ENCODE results near the gene SCAF1. TPM values are rescaled to one million over a fixed set of nuclear protein-coding genes. Genes with fewer than 3 reads are reported as not detected.

SCAF1 gene
- polyA plus RNA-seq, 2 of the 4 experiments (the other 2 are of a cell fraction): 4.0 to 47.9 TPM

DNA sequence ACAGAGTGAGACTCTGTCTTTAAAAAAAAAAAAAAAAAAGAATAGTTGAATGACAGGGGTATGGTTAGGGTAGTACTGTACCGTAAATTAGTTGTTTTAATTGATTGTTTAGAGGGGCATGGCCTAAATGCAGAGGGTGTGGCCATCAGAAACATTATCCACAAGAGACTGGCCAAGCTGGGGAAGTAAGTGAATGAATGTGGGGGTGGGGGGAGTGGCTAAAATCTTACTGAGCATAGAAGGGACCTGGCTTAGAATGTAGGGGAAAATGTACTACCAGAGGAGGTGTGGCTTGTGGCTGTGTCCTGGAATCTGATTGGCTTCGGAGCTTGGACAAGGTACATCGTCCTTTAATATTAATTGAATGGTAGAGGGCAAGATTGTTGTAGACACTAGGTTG, 27.5 kb downstream of the SCAF1 start:
- no peak for ATAC-seq
- ChIA-PET CTCF (interaction anchor here (0.5 to 21.2 kb wide), 7 partner anchors 5 to 167 kb away, joined by 3 to 326 read pairs (median 15); partner anchors contain the start of genes BCL2L12, IRF3, PRMT1 and RRAS), POLR2A (no interaction called here)
- H3K4me3 ChIP-seq: no peak overlapping the region
- H3K27ac ChIP-seq: no peak overlapping the region
- no peak for TF ChIP-seq NR3C1 (IDR thresholded peaks at IDR 0.05)
- no peak for TF ChIP-seq JUN (IDR thresholded peaks at IDR 0.05)
- H3K4me2 ChIP-seq: no peak overlapping the region
- FAIRE-seq: no peak
- H3K9me3 ChIP-seq: no peaks in the 10 kb centered on the region
- no peak for DNase-seq (ENCODE audit: low read depth in 1 of 2, low spot score in 1 of 2)
- 84% methylated on average over 3 of the region's 3 CpGs for WGBS (ENCODE audit: missing lambda C conversion rate)
- peaks cover 15% of the 10 kb centered on the region for H3K4me1 ChIP-seq

DNA sequence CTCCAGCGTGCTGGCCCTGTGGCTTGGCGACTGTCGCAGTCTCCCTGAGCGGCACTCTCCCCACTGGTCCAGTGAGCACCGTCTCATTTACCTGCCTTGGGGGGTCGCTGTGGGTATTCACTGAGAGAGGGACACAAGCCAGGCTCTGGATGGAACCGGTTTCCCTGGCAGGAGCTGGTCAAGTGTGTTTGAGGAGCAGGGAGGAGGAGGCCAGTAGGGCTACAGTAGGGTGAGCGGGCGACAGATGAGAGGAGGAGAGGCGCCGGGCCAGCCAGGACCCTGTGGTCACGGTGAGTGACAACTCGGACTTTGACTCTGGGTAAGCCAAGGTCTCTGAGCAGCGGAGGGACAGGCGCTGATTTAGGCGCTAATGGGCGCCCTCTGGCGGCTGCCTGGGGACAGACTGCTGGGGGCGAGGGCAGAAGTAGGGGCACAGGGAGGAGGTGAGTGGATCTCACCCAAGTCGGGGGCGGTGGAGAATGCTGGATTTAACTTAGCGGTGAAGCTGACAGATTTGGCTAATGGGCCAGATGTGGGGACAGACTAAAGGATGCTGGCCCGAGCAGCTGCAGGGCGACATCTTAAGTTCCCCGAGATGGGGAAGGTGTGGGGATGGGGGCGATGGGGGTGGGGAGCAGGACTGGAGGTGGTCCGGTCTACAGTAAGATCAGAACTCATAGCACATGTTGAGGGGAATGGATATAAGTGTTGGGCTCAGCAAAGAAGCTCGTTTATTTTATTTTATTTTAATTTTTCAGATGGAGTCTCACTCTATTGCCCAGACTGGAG, 30.3 kb downstream of the SCAF1 start:
- peak; percentile 47 to 53 for ATAC-seq
- H3K4me1 ChIP-seq: peaks cover 11% of the 10 kb centered on the region
- FAIRE-seq: no peak
- peak overlapping the region; percentile 57 to 80; a peak in 5 of 6 replicates for H3K27ac ChIP-seq
- ChIA-PET CTCF (interaction anchor here (0.5 to 21.2 kb wide), 53 partner anchors 2 to 889 kb away, joined by 3 to 326 read pairs (median 5); partner anchors contain the start of genes ADM5, BCL2L12, CPT1C and IRF3), POLR2A (interaction anchor here (1.9 kb wide), 2 partner anchors 31 to 32 kb away, joined by 4 to 5 read pairs; partner anchors contain the start of genes RRAS and SCAF1)
- TF ChIP-seq MAZ (IDR thresholded peaks at IDR 0.05; ENCODE audit: borderline replicate concordance, low read depth, low read length): 0 out of 2 replicates have a peak, but pooled peaks have one; percentile 78
- no peak for TF ChIP-seq MYC (IDR thresholded peaks at IDR 0.05; ENCODE audit: borderline replicate concordance, low read length)
- TF ChIP-seq, protein P1, sequence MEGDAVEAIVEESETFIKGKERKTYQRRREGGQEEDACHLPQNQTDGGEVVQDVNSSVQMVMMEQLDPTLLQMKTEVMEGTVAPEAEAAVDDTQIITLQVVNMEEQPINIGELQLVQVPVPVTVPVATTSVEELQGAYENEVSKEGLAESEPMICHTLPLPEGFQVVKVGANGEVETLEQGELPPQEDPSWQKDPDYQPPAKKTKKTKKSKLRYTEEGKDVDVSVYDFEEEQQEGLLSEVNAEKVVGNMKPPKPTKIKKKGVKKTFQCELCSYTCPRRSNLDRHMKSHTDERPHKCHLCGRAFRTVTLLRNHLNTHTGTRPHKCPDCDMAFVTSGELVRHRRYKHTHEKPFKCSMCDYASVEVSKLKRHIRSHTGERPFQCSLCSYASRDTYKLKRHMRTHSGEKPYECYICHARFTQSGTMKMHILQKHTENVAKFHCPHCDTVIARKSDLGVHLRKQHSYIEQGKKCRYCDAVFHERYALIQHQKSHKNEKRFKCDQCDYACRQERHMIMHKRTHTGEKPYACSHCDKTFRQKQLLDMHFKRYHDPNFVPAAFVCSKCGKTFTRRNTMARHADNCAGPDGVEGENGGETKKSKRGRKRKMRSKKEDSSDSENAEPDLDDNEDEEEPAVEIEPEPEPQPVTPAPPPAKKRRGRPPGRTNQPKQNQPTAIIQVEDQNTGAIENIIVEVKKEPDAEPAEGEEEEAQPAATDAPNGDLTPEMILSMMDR (IDR thresholded peaks at IDR 0.05): peak; percentile 94
- peak; percentile 64 to 65 for TF ChIP-seq RAD21 (conservative IDR thresholded peaks at IDR 0.05 in 1 of 2, IDR thresholded peaks at IDR 0.05 in 1 of 2)
- no peak for TF ChIP-seq EP300 (IDR thresholded peaks at IDR 0.05)
- TF ChIP-seq SMC3 (IDR thresholded peaks at IDR 0.05): peak; percentile 77
- peak; percentile 87 to 97 for DNase-seq (ENCODE audit: low read depth in 1 of 2, low spot score in 1 of 2)
- H3K4me3 ChIP-seq: no peak overlapping the region
- no peaks in the 10 kb centered on the region for H3K9me3 ChIP-seq
- WGBS (ENCODE audit: missing lambda C conversion rate): 21% methylated on average over 27 of the region's 28 CpGs
- peak overlapping the region; percentile 76 for H3K4me2 ChIP-seq

DNA sequence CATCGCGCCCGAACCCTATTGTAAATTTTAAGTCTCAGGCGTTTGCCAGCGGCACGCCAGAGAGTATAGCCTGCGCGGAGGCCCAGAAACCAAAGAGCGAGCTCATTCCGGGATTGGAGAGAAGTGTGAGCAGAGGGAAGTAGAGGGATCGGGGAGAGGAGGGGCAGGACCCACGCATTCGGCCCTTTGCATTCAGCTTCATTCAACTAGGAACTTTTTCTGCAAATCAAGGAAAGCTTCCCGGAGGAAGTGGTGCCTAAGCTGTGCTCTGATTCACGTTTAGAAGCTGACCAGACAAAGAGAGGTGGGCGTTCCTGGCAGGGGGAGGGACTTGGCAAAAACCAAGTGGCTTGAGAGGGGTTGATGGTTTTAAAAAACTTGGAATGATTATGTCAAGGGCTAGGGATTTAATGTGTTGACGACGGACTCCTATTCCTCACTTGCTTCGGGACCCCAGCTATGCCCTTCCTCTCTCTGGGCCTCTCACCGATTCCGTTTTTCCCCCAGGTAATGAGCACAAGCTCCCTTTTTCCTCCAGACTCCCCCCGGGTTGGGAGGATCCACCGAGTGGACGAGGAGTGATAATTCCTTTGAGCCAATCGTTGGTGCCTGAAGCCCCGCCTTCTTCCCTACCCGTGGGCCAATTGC, 34.3 kb downstream of the SCAF1 start:
- Histone ChIP-seq H3K4me3 (peak overlapping the region; percentile 51), H3K27ac (peak overlapping the region; percentile 97 to 99), H3K9me3 (no peaks in the 10 kb centered on the region), H3K4me2 (peak overlapping the region; percentile 79), H3K4me1 (peaks cover 41% of the 10 kb centered on the region)
- POLR2A ChIA-PET: interaction anchor here (0.5 to 3.5 kb wide), 31 partner anchors 9 to 1048 kb away, joined by 3 to 48 read pairs (median 4); partner anchors contain the start of genes AKT1S1, ALDH16A1, AP2A1 and BCL2L12
- DNase-seq (ENCODE audit: low read depth in 1 of 2, low spot score in 1 of 2) (peak; percentile 91 to 99), ATAC-seq (peak; percentile 19 to 42), FAIRE-seq (peak; percentile 99)
- CTCF ChIA-PET: interaction anchor here (0.6 to 16.7 kb wide), 14 partner anchors 8 to 173 kb away, joined by 3 to 326 read pairs (median 4); partner anchors contain the start of genes BCL2L12, IRF3 and RRAS
- WGBS (ENCODE audit: missing lambda C conversion rate): under 1% methylated on average over 27 of the region's 27 CpGs
- no peak for TF ChIP-seq CEBPB (IDR thresholded peaks at IDR 0.05)
- no peak for TF ChIP-seq NR3C1 (IDR thresholded peaks at IDR 0.05)
- TF ChIP-seq JUN (IDR thresholded peaks at IDR 0.05): peak; percentile 66 to 84; a peak in 3 of 5 replicates
- TF ChIP-seq CHD4 (IDR thresholded peaks at IDR 0.05; ENCODE audit: borderline replicate concordance): peak; percentile 99
- 0 out of 2 replicates have a peak, but pooled peaks have one; percentile 51 for TF ChIP-seq RARB (CRISPR knock-in tag; IDR thresholded peaks at IDR 0.05)
- TF ChIP-seq FOSL2 (IDR thresholded peaks at IDR 0.05): no peak
- TF ChIP-seq FOSL2 (CRISPR knock-in tag; IDR thresholded peaks at IDR 0.05): peak; percentile 79
- TF ChIP-seq GATA3 (IDR thresholded peaks at IDR 0.05; ENCODE audit: borderline replicate concordance): peak; percentile 86
- TF ChIP-seq PHF8 (IDR thresholded peaks at IDR 0.05; ENCODE audit: borderline replicate concordance, low read depth): peak; percentile 60; the same call in 1 of the 2 replicates
- peak; percentile 3; the same call in 1 of the 2 replicates for TF ChIP-seq MAZ (IDR thresholded peaks at IDR 0.05; ENCODE audit: borderline replicate concordance, low read depth, low read length)
- TF ChIP-seq MYC (IDR thresholded peaks at IDR 0.05; ENCODE audit: borderline replicate concordance, low read length): 0 out of 2 replicates have a peak, but pooled peaks have one; percentile 16
- TF ChIP-seq BHLHE40 (IDR thresholded peaks at IDR 0.05; ENCODE audit: low read depth, low read length): peak; percentile 92
- TF ChIP-seq EHF (CRISPR knock-in tag; IDR thresholded peaks at IDR 0.05): no peak
- no peak for TF ChIP-seq KDM5A (IDR thresholded peaks at IDR 0.05)
- TF ChIP-seq RFX5 (IDR thresholded peaks at IDR 0.05): no peak
- TF ChIP-seq RCOR1 (IDR thresholded peaks at IDR 0.05; ENCODE audit: low read depth, low read length): peak; percentile 58; the same call in 1 of the 2 replicates
- TF ChIP-seq, protein P2, sequence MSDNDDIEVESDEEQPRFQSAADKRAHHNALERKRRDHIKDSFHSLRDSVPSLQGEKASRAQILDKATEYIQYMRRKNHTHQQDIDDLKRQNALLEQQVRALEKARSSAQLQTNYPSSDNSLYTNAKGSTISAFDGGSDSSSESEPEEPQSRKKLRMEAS (IDR thresholded peaks at IDR 0.05): peak; percentile 47
- TF ChIP-seq MAFK (IDR thresholded peaks at IDR 0.05; ENCODE audit: partially characterized antibody): peak; percentile 76
- TF ChIP-seq, protein P3, sequence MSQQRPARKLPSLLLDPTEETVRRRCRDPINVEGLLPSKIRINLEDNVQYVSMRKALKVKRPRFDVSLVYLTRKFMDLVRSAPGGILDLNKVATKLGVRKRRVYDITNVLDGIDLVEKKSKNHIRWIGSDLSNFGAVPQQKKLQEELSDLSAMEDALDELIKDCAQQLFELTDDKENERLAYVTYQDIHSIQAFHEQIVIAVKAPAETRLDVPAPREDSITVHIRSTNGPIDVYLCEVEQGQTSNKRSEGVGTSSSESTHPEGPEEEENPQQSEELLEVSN (IDR thresholded peaks at IDR 0.05; ENCODE audit: borderline replicate concordance, low read depth): peak; percentile 25; the same call in 1 of the 2 replicates
- TF ChIP-seq POLR2A (IDR thresholded peaks at IDR 0.05; ENCODE audit: low read length): peak; percentile 69
- peak; percentile 69; the same call in 1 of the 2 replicates for TF ChIP-seq TP53 (CRISPR knock-in tag; IDR thresholded peaks at IDR 0.05)
- TF ChIP-seq, protein P4, sequence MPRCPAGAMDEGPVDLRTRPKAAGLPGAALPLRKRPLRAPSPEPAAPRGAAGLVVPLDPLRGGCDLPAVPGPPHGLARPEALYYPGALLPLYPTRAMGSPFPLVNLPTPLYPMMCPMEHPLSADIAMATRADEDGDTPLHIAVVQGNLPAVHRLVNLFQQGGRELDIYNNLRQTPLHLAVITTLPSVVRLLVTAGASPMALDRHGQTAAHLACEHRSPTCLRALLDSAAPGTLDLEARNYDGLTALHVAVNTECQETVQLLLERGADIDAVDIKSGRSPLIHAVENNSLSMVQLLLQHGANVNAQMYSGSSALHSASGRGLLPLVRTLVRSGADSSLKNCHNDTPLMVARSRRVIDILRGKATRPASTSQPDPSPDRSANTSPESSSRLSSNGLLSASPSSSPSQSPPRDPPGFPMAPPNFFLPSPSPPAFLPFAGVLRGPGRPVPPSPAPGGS (IDR thresholded peaks at IDR 0.05): 0 out of 3 replicates have a peak, but pooled peaks have one; percentile 27
- peak; percentile 97 for TF ChIP-seq KDM1A (IDR thresholded peaks at IDR 0.05; ENCODE audit: low read depth)
- peak; percentile 100 for TF ChIP-seq ZFP36 (IDR thresholded peaks at IDR 0.05; ENCODE audit: borderline replicate concordance, partially characterized antibody)
